Neural progenitor cell (in vitro differentiated cells): ENCODE measurements around the gene PDK4. TPM values are rescaled to one million over a fixed set of nuclear protein-coding genes. Genes with fewer than 3 reads are reported as not detected.

ENCODE experiments used
- DNase-seq: peaks from one replicate; pipeline ENCODE4 v3.0.0-alpha.2; 2016; ENCODE audit warnings: low spot score
- H2AFZ ChIP-seq: fragments of 200-600 bp; sonication (generic); replicated peaks from 2 replicates; pipeline ENCODE4 v1.6.1; 2016; ENCODE audit warnings: antibody characterized with exemption
- H3F3A ChIP-seq: fragments of 200-600 bp; sonication (generic); 2 replicates; pipeline ENCODE4 v1.6.1; 2016; ENCODE audit warnings: antibody characterized with exemption, low read depth
- H3K27ac ChIP-seq: fragments of 200-600 bp; sonication (generic); 2 replicates; pipeline ENCODE4 v1.5.1; 2016; ENCODE audit warnings: mild to moderate bottlenecking
- H3K27me3 ChIP-seq: fragments of 200-600 bp; sonication (generic); 2 replicates; pipeline ENCODE4 v1.6.1; 2016; ENCODE audit warnings: mild to moderate bottlenecking, moderate library complexity
- H3K36me3 ChIP-seq: fragments of 200-600 bp; sonication (generic); 2 replicates; pipeline ENCODE4 v1.5.1; 2016
- H3K4me1 ChIP-seq: fragments of 200-600 bp; sonication (generic); 2 replicates; pipeline ENCODE4 v1.6.1; 2016; ENCODE audit warnings: mixed run types
- H3K4me2 ChIP-seq: fragments of 200-600 bp; sonication (generic); 2 replicates; pipeline ENCODE4 v1.6.1; 2016
- H3K4me3 ChIP-seq: fragments of 200-600 bp; sonication (generic); 2 replicates; pipeline ENCODE4 v1.5.1; 2016
- H3K79me2 ChIP-seq: fragments of 200-600 bp; sonication (generic); 2 replicates; pipeline ENCODE4 v1.6.1; 2016; ENCODE audit warnings: low read depth
- H3K9ac ChIP-seq: fragments of 200-600 bp; sonication (generic); 2 replicates; pipeline ENCODE4 v1.6.1; 2016
- H3K9me3 ChIP-seq: fragments of 200-600 bp; sonication (generic); 2 replicates; pipeline ENCODE4 v1.5.1; 2016; ENCODE audit warnings: low read depth
- H4K20me1 ChIP-seq: fragments of 200-600 bp; sonication (generic); 2 replicates; pipeline ENCODE4 v1.6.1; 2016; ENCODE audit warnings: low read depth
- H3K27ac Mint-ChIP-seq: 3 replicates; pipeline ENCODE4 v1.8.0; 2021; ENCODE audit warnings: mixed read lengths
- H3K27me3 Mint-ChIP-seq: 2 replicates; pipeline ENCODE4 v1.8.0; 2022; ENCODE audit warnings: low read depth, mild to moderate bottlenecking, inconsistent platforms, moderate library complexity, mixed read lengths; ENCODE audit not compliant: insufficient read depth
- H3K36me3 Mint-ChIP-seq: 3 replicates; pipeline ENCODE4 v1.8.0; 2021; ENCODE audit warnings: mixed read lengths
- H3K4me1 Mint-ChIP-seq: 3 replicates; pipeline ENCODE4 v1.8.0; 2021; ENCODE audit warnings: mixed read lengths
- H3K4me3 Mint-ChIP-seq: 3 replicates; pipeline ENCODE4 v1.8.0; 2021; ENCODE audit warnings: mild to moderate bottlenecking, moderate library complexity, mixed read lengths
- H3K9me3 Mint-ChIP-seq: 3 replicates; pipeline ENCODE4 v1.8.0; 2020; ENCODE audit warnings: mixed read lengths
- CTCF ChIP-seq: fragments of 200-600 bp; sonication (generic); IDR thresholded peaks from 2 replicates; pipeline ENCODE4 v1.5.1; 2017; ENCODE audit warnings: antibody characterized with exemption, mild to moderate bottlenecking
- EZH2 ChIP-seq: fragments of 200-600 bp; sonication (generic); IDR thresholded peaks from 2 replicates; pipeline ENCODE4 v1.6.1; 2017; ENCODE audit warnings: antibody characterized with exemption, mild to moderate bottlenecking, moderate library complexity
- EZH2phosphoT487 ChIP-seq: fragments of 200-600 bp; sonication (generic); IDR thresholded peaks from 2 replicates; pipeline ENCODE4 v1.6.1; 2017; ENCODE audit warnings: antibody characterized with exemption
- total RNA-seq: library from RNA; depleted of rRNA; stranded (reverse); fragments of >200 nt; gene quantifications from 2 replicates; pipeline ENCODE4 v1.2.3, GENCODE V29; 2015; ENCODE audit warnings: low replicate concordance

Gene PDK4
- total RNA-seq, 1 donor from 2014 or later, result not detected

DNA sequence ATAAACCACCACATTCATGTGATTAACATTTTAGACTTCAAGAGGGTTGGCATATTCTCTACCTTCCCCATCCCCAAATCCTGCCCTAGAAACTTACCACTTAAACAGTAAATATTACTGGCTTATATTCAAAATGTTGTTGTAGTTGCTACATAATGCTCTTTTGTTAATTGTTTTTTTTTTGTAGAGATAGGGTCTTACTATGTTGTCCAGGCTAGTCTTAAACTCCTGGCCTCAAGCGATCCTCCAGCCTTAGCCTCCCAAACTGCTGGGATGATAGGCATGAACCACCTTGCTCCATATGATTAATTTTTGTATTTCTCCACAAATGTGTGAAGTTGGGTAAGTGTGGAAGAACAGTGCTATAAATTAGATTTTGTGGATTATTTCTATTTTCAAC lies 6.5 kb downstream of the PDK4 start:
- Histone ChIP-seq H3K4me3 (no peak overlapping the region), H3K9ac (no peak overlapping the region), H3K27ac (no peak overlapping the region), H2AFZ (no peak overlapping the region), H3K4me2 (no peak overlapping the region), H3K27me3 (peaks cover 42% of the 10 kb centered on the region), H3K9me3 (no peaks in the 10 kb centered on the region), H3F3A (no peaks in the 10 kb centered on the region), H3K36me3 (no peaks in the 10 kb centered on the region), H3K4me1 (no peaks in the 10 kb centered on the region), H4K20me1 (no peaks in the 10 kb centered on the region), H3K79me2 (no peaks in the 10 kb centered on the region)
- no peak for DNase-seq
- H3K27ac Mint-ChIP-seq, result no peak overlapping the region
- TF ChIP-seq EZH2 (no peak), EZH2phosphoT487 (no peak), CTCF (no peak)
- no peak overlapping the region for H3K4me3 Mint-ChIP-seq
- no peaks in the 10 kb centered on the region for H3K36me3 Mint-ChIP-seq
- H3K9me3 Mint-ChIP-seq, result no peaks in the 10 kb centered on the region
- peaks cover under 1% of the 10 kb centered on the region for H3K27me3 Mint-ChIP-seq
- H3K4me1 Mint-ChIP-seq, result no peaks in the 10 kb centered on the region

GRCh38 chr7:95589031-95589430 lies 7.3 kb downstream of the PDK4 start:
- Mint-ChIP-seq H3K36me3 (no peaks in the 10 kb centered on the region), H3K27me3 (no peaks in the 10 kb centered on the region), H3K27ac (no peak overlapping the region), H3K9me3 (no peaks in the 10 kb centered on the region), H3K4me3 (no peak overlapping the region), H3K4me1 (no peaks in the 10 kb centered on the region)
- H3K4me2 ChIP-seq, result no peak overlapping the region
- no peaks in the 10 kb centered on the region for H4K20me1 ChIP-seq
- no peaks in the 10 kb centered on the region for H3K36me3 ChIP-seq
- no peaks in the 10 kb centered on the region for H3F3A ChIP-seq
- H3K9me3 ChIP-seq, result no peaks in the 10 kb centered on the region
- no peaks in the 10 kb centered on the region for H3K79me2 ChIP-seq
- no peak for DNase-seq
- H3K4me1 ChIP-seq, result no peaks in the 10 kb centered on the region
- H2AFZ ChIP-seq, result no peak overlapping the region
- H3K9ac ChIP-seq, result no peak overlapping the region
- TF ChIP-seq CTCF, result no peak
- TF ChIP-seq EZH2phosphoT487, result no peak
- TF ChIP-seq EZH2, result no peak
- H3K27me3 ChIP-seq, result peaks cover 35% of the 10 kb centered on the region
- H3K27ac ChIP-seq, result no peak overlapping the region
- no peak overlapping the region for H3K4me3 ChIP-seq

DNA sequence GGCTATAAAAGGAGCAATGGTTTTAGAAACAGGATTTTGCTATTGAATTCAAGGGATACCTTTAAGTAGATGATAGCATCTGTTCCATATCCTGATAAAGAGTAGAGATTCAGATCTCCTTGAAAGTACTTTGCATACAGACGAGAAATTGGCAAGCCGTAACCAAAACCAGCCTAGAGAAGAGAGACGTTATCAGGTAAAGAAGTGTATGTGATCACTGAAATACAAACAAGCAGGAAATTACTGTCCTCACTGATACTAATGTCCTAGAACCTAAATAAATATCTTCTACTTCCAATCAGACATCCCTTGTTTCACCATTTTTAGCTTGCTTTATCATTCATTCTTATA lies 9.4 kb downstream of the PDK4 start:
- no peak overlapping the region for H3K9ac ChIP-seq
- no peaks in the 10 kb centered on the region for H3K79me2 ChIP-seq
- H3K36me3 ChIP-seq, result no peaks in the 10 kb centered on the region
- no peak for TF ChIP-seq CTCF
- no peak for TF ChIP-seq EZH2
- no peak for TF ChIP-seq EZH2phosphoT487
- peaks cover 14% of the 10 kb centered on the region for H3K27me3 ChIP-seq
- H2AFZ ChIP-seq, result no peak overlapping the region
- DNase-seq, result no peak
- Mint-ChIP-seq H3K27me3 (no peaks in the 10 kb centered on the region), H3K9me3 (no peaks in the 10 kb centered on the region), H3K4me3 (no peak overlapping the region), H3K27ac (no peak overlapping the region), H3K4me1 (no peaks in the 10 kb centered on the region), H3K36me3 (no peaks in the 10 kb centered on the region)
- no peaks in the 10 kb centered on the region for H3F3A ChIP-seq
- H3K27ac ChIP-seq, result no peak overlapping the region
- no peaks in the 10 kb centered on the region for H3K9me3 ChIP-seq
- no peak overlapping the region for H3K4me3 ChIP-seq
- no peaks in the 10 kb centered on the region for H4K20me1 ChIP-seq
- no peaks in the 10 kb centered on the region for H3K4me1 ChIP-seq
- H3K4me2 ChIP-seq, result no peak overlapping the region

DNA sequence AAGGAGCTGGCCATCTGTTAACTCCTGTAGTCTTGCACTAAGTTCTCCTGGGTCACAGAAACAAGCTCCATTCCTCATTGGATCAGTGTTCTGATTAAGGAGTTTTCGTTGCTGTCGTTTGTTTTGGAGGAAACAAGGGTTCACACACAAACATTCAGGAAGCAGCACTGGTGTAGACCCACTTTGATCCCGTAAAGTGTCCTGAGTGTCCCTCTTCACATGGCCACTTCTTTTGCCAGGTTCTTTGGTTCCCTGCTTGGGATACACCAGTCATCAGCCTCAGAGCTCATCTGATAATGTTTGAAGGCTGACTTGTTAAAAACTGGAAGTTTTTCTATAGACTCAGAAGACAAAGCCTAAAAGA lies 10.9 kb downstream of the PDK4 start:
- Mint-ChIP-seq H3K36me3 (no peaks in the 10 kb centered on the region), H3K4me1 (no peaks in the 10 kb centered on the region), H3K27me3 (no peaks in the 10 kb centered on the region), H3K27ac (no peak overlapping the region), H3K9me3 (no peaks in the 10 kb centered on the region), H3K4me3 (no peak overlapping the region)
- Histone ChIP-seq H4K20me1 (no peaks in the 10 kb centered on the region), H3K4me3 (no peak overlapping the region), H3K4me1 (no peaks in the 10 kb centered on the region), H3F3A (no peaks in the 10 kb centered on the region), H3K4me2 (no peak overlapping the region), H3K9ac (no peak overlapping the region), H3K79me2 (no peaks in the 10 kb centered on the region), H3K27me3 (no peaks in the 10 kb centered on the region), H3K9me3 (no peaks in the 10 kb centered on the region), H3K27ac (no peak overlapping the region), H3K36me3 (no peaks in the 10 kb centered on the region), H2AFZ (no peak overlapping the region)
- TF ChIP-seq EZH2phosphoT487 (no peak), CTCF (no peak), EZH2 (no peak)
- no peak for DNase-seq
